SK-N-SH (cell line): ENCODE results near the gene PRSS56.

Source experiments
- FOXM1 ChIP-seq: IDR thresholded peaks from 2 replicates; pipeline ENCODE4 v1.4.0; 2012; ENCODE audit warnings: low read depth, mild to moderate bottlenecking
- NRF1 ChIP-seq: IDR thresholded peaks from 2 replicates; pipeline ENCODE4 v1.6.1; 2012; ENCODE audit warnings: low read depth, mild to moderate bottlenecking, low read length
- POLR2AphosphoS5 ChIP-seq: IDR thresholded peaks from 2 replicates; pipeline ENCODE4 v1.6.1; 2012; ENCODE audit warnings: low read depth, low read length
- TCF12 ChIP-seq: IDR thresholded peaks from 2 replicates; pipeline ENCODE4 v1.4.0; 2012
- YY1 ChIP-seq: IDR thresholded peaks from 2 replicates; pipeline ENCODE4 v1.4.0; 2012; ENCODE audit warnings: low read depth, mild to moderate bottlenecking
- TF ChIP-seq, protein P1 (sequence below): fragments of 200-600 bp; sonication (generic); IDR thresholded peaks from 2 replicates; pipeline ENCODE4 v1.6.1; 2017; ENCODE audit warnings: antibody characterized with exemption, mild to moderate bottlenecking, moderate library complexity
- TF ChIP-seq, protein P2 (sequence below): IDR thresholded peaks from 2 replicates; pipeline ENCODE4 v1.6.1; 2012; ENCODE audit warnings: mild to moderate bottlenecking, low read depth, low read length, moderate library complexity
- TF ChIP-seq, protein P3 (sequence below): IDR thresholded peaks from 2 replicates; pipeline ENCODE4 v1.4.0; 2012; ENCODE audit warnings: low read depth, borderline replicate concordance

DNA sequence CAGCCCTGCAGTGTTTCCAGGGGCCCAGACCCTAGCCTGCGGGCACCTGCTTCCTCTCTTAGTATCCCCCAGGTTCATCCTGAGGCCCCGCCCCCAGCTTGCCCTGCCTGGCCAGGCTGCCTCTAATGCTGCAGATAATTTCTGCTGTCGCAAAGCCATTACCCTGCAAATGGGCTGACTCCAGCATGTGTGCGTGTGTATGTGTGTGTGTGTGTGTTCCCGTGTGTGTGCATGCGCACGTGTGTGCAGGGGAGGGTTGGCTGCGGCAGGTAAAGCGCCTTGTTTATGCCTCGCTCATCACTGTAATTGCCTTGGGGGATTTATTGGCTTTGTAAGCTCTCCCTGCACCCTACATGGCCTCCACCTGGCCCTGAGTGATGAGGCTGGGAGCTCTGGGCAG lies 7.6 kb upstream of the PRSS56 start:
- TF ChIP-seq, protein P1, sequence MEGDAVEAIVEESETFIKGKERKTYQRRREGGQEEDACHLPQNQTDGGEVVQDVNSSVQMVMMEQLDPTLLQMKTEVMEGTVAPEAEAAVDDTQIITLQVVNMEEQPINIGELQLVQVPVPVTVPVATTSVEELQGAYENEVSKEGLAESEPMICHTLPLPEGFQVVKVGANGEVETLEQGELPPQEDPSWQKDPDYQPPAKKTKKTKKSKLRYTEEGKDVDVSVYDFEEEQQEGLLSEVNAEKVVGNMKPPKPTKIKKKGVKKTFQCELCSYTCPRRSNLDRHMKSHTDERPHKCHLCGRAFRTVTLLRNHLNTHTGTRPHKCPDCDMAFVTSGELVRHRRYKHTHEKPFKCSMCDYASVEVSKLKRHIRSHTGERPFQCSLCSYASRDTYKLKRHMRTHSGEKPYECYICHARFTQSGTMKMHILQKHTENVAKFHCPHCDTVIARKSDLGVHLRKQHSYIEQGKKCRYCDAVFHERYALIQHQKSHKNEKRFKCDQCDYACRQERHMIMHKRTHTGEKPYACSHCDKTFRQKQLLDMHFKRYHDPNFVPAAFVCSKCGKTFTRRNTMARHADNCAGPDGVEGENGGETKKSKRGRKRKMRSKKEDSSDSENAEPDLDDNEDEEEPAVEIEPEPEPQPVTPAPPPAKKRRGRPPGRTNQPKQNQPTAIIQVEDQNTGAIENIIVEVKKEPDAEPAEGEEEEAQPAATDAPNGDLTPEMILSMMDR = no peak
- no peak for TF ChIP-seq FOXM1
- no peak for TF ChIP-seq YY1
- TF ChIP-seq POLR2AphosphoS5 = no peak
- no peak for TF ChIP-seq NRF1
- no peak for TF ChIP-seq TCF12
- TF ChIP-seq, protein P2, sequence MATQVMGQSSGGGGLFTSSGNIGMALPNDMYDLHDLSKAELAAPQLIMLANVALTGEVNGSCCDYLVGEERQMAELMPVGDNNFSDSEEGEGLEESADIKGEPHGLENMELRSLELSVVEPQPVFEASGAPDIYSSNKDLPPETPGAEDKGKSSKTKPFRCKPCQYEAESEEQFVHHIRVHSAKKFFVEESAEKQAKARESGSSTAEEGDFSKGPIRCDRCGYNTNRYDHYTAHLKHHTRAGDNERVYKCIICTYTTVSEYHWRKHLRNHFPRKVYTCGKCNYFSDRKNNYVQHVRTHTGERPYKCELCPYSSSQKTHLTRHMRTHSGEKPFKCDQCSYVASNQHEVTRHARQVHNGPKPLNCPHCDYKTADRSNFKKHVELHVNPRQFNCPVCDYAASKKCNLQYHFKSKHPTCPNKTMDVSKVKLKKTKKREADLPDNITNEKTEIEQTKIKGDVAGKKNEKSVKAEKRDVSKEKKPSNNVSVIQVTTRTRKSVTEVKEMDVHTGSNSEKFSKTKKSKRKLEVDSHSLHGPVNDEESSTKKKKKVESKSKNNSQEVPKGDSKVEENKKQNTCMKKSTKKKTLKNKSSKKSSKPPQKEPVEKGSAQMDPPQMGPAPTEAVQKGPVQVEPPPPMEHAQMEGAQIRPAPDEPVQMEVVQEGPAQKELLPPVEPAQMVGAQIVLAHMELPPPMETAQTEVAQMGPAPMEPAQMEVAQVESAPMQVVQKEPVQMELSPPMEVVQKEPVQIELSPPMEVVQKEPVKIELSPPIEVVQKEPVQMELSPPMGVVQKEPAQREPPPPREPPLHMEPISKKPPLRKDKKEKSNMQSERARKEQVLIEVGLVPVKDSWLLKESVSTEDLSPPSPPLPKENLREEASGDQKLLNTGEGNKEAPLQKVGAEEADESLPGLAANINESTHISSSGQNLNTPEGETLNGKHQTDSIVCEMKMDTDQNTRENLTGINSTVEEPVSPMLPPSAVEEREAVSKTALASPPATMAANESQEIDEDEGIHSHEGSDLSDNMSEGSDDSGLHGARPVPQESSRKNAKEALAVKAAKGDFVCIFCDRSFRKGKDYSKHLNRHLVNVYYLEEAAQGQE = no peak
- TF ChIP-seq, protein P3, sequence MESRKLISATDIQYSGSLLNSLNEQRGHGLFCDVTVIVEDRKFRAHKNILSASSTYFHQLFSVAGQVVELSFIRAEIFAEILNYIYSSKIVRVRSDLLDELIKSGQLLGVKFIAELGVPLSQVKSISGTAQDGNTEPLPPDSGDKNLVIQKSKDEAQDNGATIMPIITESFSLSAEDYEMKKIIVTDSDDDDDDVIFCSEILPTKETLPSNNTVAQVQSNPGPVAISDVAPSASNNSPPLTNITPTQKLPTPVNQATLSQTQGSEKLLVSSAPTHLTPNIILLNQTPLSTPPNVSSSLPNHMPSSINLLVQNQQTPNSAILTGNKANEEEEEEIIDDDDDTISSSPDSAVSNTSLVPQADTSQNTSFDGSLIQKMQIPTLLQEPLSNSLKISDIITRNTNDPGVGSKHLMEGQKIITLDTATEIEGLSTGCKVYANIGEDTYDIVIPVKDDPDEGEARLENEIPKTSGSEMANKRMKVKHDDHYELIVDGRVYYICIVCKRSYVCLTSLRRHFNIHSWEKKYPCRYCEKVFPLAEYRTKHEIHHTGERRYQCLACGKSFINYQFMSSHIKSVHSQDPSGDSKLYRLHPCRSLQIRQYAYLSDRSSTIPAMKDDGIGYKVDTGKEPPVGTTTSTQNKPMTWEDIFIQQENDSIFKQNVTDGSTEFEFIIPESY = no peak
